Stimulated activated naive CD4-positive, alpha-beta T cell (primary cell): ENCODE measurements around the gene PSMD14.

Experiments
- DNase-seq, 6 experiments: peaks; one replicate each; lab custom pipeline; 2025; lab: John Stamatoyannopoulos, UW

The PSMD14 gene

GRCh38 chr2:161384864-161385263 lies 76.6 kb downstream of the PSMD14 start:
- DNase-seq: peak in 3 of 6 experiments; percentile 8 to 32 (median 13)

- no peak for DNase-seq
These were observed 78.1 kb downstream of the PSMD14 start for GRCh38 chr2:161386228-161386824.

GRCh38 chr2:161388146-161388779 lies 80.0 kb downstream of the PSMD14 start:
- no peak for DNase-seq

DNA sequence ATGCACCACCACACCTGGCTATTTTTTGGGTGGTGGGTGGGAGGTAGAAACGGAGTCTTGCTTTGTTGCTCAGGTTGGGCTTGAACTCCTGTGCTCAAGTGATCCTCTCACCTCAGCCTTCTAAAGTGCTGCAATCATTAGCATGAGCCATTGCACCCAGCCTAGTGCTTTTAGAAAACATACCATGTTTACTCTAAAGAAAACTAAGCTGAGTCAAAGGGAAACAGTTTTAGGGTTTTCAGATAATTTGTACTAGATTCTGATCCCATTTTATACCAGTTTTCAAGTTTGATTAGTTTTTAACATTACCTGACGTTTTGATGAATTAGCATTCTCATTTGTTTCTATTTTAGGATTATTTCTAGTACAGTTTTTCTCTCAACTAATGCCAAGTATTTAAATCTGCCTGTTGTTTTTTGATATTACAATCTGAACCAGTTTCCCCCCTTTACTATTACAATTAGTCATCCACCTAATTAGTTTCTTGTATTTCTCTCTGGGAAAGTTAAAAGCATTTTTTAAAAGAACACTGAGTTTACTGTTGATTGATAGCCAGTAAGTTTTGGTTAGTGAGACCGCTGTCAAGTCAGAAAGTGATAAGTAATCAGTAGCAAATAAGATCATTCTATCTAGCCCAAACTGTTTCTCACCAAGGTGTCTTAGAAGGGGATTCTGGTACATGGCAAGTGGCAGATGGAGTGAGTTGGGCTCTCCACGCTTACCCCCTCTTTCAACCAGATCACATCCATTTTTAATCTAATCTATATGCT lies 83.7 kb downstream of the PSMD14 start:
- no peak for DNase-seq

DNA sequence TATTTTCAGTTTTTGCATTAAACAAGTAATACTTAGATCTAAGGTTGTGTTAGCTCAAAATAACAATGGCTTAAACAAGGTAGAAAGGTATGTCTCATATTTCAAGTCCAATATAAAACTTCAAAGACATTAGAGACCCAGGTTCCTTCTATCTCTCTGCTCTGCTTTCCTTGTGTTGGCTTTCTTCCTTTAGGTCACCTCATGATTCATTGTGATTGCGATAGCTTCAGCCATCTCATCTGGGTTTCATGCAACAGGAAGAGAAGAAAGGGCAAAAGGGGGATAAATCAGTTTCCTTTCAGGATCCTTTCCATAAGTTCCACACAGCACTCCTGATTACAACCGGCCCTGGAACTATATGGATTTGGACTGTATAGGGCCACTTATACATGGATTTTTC lies 91.9 kb downstream of the PSMD14 start:
- DNase-seq: no peak

DNA sequence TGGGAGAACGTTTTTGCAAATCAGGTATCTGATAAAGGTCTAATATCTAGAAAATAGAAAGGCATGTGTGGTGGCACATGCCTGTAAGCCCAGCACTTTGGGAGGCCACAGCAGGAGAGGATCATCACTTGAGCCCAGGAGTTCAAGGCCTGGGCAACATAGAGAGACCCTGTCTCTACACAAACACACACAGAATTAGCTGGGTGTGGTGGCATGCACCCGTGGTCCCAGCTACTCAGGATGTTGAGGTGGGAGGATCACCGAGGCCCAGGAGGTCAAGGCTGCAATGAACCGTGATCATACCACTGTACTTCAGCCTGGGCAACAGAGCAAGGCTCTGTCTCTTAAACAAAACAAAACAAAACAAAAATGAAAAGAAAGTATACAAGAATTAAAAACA lies 94.1 kb downstream of the PSMD14 start:
- DNase-seq: no peak

DNA sequence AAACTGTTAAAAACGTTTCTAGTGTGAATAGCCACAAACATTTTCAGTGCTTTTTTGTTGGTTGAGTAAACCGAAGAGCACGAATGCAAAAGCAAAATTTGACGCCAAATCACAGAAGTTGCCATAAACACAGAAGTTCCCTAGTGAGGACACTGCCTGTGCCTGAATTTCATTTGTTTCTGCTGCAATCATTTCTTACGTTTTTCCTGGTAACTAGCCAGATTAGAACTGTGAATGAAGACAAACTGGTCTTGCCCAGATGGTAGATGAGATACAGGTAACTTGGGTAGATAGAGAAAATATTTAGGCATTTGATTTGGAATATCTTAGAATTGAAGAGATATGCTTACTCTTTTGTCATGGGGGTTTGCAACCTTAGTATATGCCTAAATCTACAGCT lies 98.1 kb downstream of the PSMD14 start:
- no peak for DNase-seq

- DNase-seq: no peak
These were observed 99.4 kb downstream of the PSMD14 start for GRCh38 chr2:161407597-161407996.

DNA sequence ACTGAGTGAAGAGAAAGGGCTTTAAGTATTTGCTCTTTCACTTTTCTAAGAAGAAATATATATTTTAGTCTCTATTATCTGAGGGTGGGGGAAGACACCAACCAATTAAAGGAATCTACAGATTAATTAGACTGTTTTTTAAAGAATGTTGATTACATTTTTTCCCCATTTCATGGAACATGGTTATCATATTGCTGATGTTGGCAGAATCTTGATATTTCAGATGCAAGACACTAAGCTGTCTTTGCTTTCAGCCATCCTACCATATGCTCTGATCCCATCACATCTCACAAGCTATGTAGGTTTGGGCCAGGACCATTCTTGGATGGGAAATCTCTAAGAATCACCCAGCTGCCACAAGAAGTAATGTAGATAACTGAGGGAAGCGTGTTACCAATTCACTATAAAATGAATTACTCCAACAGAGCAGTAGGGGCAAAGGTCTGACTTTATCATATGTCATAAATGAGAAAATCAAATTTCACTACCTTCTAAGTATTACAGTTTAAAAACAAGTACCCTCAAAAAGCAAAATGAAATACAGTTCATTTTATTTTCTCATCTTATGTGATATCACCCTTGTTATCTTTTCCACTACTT lies 101.2 kb downstream of the PSMD14 start:
- no peak for DNase-seq

GRCh38 chr2:161412346-161412745 lies 104.1 kb downstream of the PSMD14 start:
- DNase-seq: no peak

DNA sequence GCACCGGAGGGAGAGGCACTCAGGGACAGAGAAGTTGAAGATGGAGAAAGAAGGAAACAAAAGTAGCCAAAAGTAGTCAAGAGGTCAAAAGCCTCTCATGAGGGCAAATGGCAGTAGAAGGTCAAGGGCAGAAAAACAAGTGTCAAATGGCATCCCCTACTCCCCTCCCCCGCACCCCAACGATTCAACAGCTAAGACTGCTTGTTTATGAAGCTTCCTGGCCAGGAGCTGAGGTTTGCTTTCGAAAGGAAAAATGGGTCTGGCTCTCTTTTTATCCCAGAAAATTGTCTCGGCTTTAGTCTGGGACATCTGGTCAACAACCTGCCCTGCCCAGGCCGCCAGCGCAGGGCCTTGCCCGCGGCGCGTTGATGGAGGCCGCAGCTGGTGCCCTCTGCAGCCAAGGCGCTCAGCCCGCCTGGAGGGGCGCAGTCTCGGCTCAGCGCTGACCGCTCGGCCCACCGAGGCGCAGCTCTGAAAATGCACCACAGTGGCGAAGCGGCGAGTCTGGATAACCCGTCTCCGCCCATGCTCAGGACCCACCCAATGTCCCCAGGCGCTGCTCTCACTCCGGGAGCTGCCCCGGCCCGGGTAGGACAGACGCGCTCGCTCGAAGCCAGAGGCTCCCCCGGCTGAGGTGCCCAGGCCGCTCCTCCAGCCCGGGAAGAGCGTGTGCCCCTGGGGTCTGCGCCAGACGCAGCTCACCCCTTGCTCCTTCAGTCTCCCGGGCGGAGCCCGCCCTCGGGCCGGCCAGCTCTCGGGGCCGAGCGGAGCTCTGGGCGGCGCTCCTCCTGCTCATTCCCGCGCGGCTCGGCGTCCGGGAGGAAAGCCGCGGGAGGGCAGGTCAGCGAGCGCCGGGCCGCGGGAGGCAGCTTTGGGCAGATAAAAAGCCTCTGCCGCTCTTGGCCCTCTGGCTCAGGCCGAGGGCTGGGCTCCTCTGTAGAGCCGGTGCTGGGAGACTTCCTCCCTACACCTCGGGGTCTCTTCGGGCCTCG lies 106.1 kb downstream of the PSMD14 start:
- DNase-seq: peak in 2 of 6 experiments; percentile 20 to 28

GRCh38 chr2:161415034-161415986 lies 107.1 kb downstream of the PSMD14 start:
- peak in 1 of 6 experiments; percentile 20 for DNase-seq

GRCh38 chr2:161415987-161416707 lies 107.9 kb downstream of the PSMD14 start, which contains the start of gene TBR1:
Gene TBR1 (plus strand): TSS chr2:161416297. CDS start chr2:161416411, 114 bp downstream.
- DNase-seq: peak in 2 of 6 experiments; percentile 29 to 37

GRCh38 chr2:161416708-161417437 lies 108.6 kb downstream of the PSMD14 start:
- DNase-seq: no peak

- no peak for DNase-seq
These were observed 109.4 kb downstream of the PSMD14 start for GRCh38 chr2:161417438-161418274.

GRCh38 chr2:161418275-161418714 lies 110.1 kb downstream of the PSMD14 start:
- DNase-seq: peak in 1 of 6 experiments; percentile 13

DNA sequence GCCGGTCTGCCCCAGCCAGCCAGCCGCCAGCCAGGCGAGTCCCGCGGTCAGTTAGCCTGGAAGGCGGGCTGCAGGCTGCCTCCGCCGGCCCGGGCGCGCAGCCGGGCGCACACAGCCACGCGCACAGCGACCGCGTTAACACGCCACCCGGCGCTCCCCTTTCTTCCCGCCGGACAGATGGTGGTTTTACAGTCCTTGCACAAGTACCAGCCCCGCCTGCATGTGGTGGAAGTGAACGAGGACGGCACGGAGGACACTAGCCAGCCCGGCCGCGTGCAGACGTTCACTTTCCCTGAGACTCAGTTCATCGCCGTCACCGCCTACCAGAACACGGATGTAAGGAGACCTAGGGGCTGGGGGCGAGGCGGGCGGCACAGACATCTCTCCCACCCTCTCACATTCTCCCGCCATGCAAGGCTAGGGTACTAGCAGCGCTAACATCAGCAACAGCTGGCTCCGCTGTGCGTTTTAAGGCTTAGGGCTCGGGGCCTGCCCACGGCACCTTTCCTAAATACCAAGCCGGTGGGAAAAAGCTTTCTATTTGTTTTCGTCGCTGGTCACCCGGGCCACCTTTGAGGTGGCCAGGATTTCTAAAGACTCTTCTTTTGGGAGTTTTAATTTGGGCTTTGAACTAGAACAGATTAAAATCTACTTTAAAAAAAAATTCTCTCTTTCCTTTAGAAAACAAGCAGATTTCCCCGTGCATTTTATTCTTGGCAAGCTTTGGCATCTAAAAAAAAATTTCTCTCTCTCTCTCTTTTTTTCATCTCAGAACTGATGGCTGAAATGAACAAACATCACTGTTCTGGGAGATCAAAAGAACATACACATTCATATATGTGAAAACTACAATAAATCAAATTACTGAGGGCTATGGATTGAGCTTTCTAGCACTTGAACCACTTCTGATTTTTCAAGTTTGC lies 110.8 kb downstream of the PSMD14 start:
- peak in 1 of 6 experiments; percentile 13 for DNase-seq
